A549 (cell line): Measurements from ENCODE around the gene SEMA4D. TPM values are rescaled to one million over a fixed set of nuclear protein-coding genes. Genes with fewer than 3 reads are reported as not detected.

ENCODE experiments used
- ATAC-seq, 2 experiments: fragments of 200-7000 bp in 1 of 2; fragments of >200 bp in 1 of 2; cut with Nextera tagmentation in 1 of 2; cut with Tn5 transposase in 1 of 2; 3 replicates each; pipeline versions ENCODE4 v1.8.0 to v1.9.1; 2018 to 2020; ENCODE audit warnings: mild to moderate bottlenecking in 1 of 2, moderate library complexity in 1 of 2
- CTCF ChIA-PET: fragments of 300-600 bp; sonication (Branson Sonifier 250); formaldehyde crosslinking; extraction: SDS; loops from one replicate; lab custom pipeline; 2021; ENCODE audit warnings: antibody characterized with exemption, inconsistent platforms; lab: Yijun Ruan, JAX
- POLR2A ChIA-PET: fragments of 350-600 bp; formaldehyde crosslinking; extraction: SDS; loops from one replicate; lab custom pipeline; 2021; ENCODE audit warnings: antibody characterized with exemption, inconsistent platforms; lab: Yijun Ruan, JAX
- DNase-seq, 2 experiments: peaks; one replicate each; pipeline versions ENCODE4 v3.0.0 to v3.0.0-alpha.2; 2011 to 2016; ENCODE audit warnings: low read depth in 1 of 2, low spot score in 1 of 2
- FAIRE-seq: peaks from 2 replicates; lab custom pipeline; 2011; peaks lifted over from hg19 to GRCh38; lab: Jason Lieb, UNC
- H3K27ac ChIP-seq, 2 experiments: fragments of >200 bp; sonication (Bioruptor Twin); formaldehyde crosslinking; 3 replicates each; pipeline ENCODE4 v1.5.1; 2016 to 2017
- H3K4me1 ChIP-seq: fragments of >200 bp; sonication (Bioruptor Twin); formaldehyde crosslinking; 3 replicates; pipeline ENCODE4 v1.6.1; 2016
- H3K4me2 ChIP-seq: fragments of >200 bp; sonication (Bioruptor Twin); formaldehyde crosslinking; 3 replicates; pipeline ENCODE4 v1.6.1; 2016
- H3K4me3 ChIP-seq: fragments of >200 bp; sonication (Bioruptor Twin); formaldehyde crosslinking; 3 replicates; pipeline ENCODE4 v1.5.1; 2016
- H3K9me3 ChIP-seq: fragments of >200 bp; sonication (Bioruptor Twin); formaldehyde crosslinking; 3 replicates; pipeline ENCODE4 v1.6.1; 2016
- CTCF ChIP-seq: fragments of >200 bp; sonication (Bioruptor Twin); formaldehyde crosslinking; IDR thresholded peaks from 3 replicates; pipeline ENCODE4 v1.5.1; 2016
- EHF ChIP-seq: fragments of 250-450 bp; sonication (Bioruptor Pico); IDR thresholded peaks from 2 replicates; pipeline ENCODE4 v1.5.0; 2020; ENCODE audit warnings: mild to moderate bottlenecking
- EHMT2 ChIP-seq: fragments of 200-600 bp; sonication (generic); IDR thresholded peaks from 2 replicates; pipeline ENCODE4 v1.6.1; 2016; ENCODE audit warnings: antibody characterized with exemption, low read depth, mild to moderate bottlenecking, moderate library complexity
- ELK1 ChIP-seq: fragments of 150-350 bp; IDR thresholded peaks from 2 replicates; pipeline ENCODE4 v1.6.1; 2014; ENCODE audit warnings: low read depth, mild to moderate bottlenecking, low read length
- ESRRA ChIP-seq: fragments of 150-350 bp; IDR thresholded peaks from 2 replicates; pipeline ENCODE4 v1.6.1; 2014; ENCODE audit warnings: mild to moderate bottlenecking, low read length, borderline replicate concordance
- FOXS1 ChIP-seq: fragments of 250-450 bp; sonication (Bioruptor Pico); IDR thresholded peaks from 2 replicates; pipeline ENCODE4 v1.5.0; 2020; ENCODE audit warnings: mild to moderate bottlenecking, moderate library complexity
- GATA3 ChIP-seq: IDR thresholded peaks from 2 replicates; pipeline ENCODE4 v1.6.1; 2012; ENCODE audit warnings: borderline replicate concordance
- HMGXB4 ChIP-seq: fragments of 250-450 bp; sonication (Bioruptor Pico); IDR thresholded peaks from 2 replicates; pipeline ENCODE4 v1.5.0; 2021; ENCODE audit warnings: mild to moderate bottlenecking, moderate library complexity, borderline replicate concordance
- HOXA7 ChIP-seq: fragments of 250-450 bp; sonication (Bioruptor Pico); IDR thresholded peaks from 2 replicates; pipeline ENCODE4 v1.5.0; 2020; ENCODE audit warnings: mild to moderate bottlenecking, moderate library complexity
- KDM5A ChIP-seq: fragments of 200-600 bp; sonication (generic); IDR thresholded peaks from 2 replicates; pipeline ENCODE4 v1.6.1; 2016; ENCODE audit warnings: antibody characterized with exemption, mild to moderate bottlenecking
- MAZ ChIP-seq: fragments of 150-350 bp; IDR thresholded peaks from 2 replicates; pipeline ENCODE4 v1.6.1; 2014; ENCODE audit warnings: antibody characterized with exemption, low read depth, low read length, borderline replicate concordance
- MYC ChIP-seq: IDR thresholded peaks from 2 replicates; pipeline ENCODE4 v1.6.1; 2012; ENCODE audit warnings: mild to moderate bottlenecking, inconsistent platforms, low read length, improper control_type of control experiment, borderline replicate concordance
- RARB ChIP-seq: fragments of 250-450 bp; sonication (Bioruptor Pico); IDR thresholded peaks from 2 replicates; pipeline ENCODE4 v1.8.0; 2021; ENCODE audit warnings: mild to moderate bottlenecking, moderate library complexity
- REST ChIP-seq: fragments of 200-600 bp; sonication (generic); IDR thresholded peaks from 2 replicates; pipeline ENCODE4 v1.6.1; 2016; ENCODE audit warnings: antibody characterized with exemption, mild to moderate bottlenecking, moderate library complexity
- RFX5 ChIP-seq: fragments of 450-650 bp; IDR thresholded peaks from 2 replicates; pipeline ENCODE4 v1.7.1; 2014; ENCODE audit warnings: antibody characterized with exemption, mild to moderate bottlenecking, moderate library complexity
- TFCP2L1 ChIP-seq: fragments of 250-450 bp; sonication (Bioruptor Pico); IDR thresholded peaks from 2 replicates; pipeline ENCODE4 v1.5.0; 2021; ENCODE audit warnings: mild to moderate bottlenecking
- ZC3H11A ChIP-seq: fragments of 450-650 bp; IDR thresholded peaks from 2 replicates; pipeline ENCODE4 v1.6.1; 2014; ENCODE audit warnings: antibody characterized with exemption, mild to moderate bottlenecking
- ZFP36 ChIP-seq: fragments of 450-650 bp; IDR thresholded peaks from 2 replicates; pipeline ENCODE4 v1.6.1; 2014; ENCODE audit warnings: borderline replicate concordance; ENCODE audit not compliant: partially characterized antibody
- WGBS: methylation state at CpG from one replicate; pipeline ENCODE4 v1.1.6; 2017; ENCODE audit errors: missing lambda C conversion rate; 5-methylcytosine and 5-hydroxymethylcytosine counted together
- polyA plus RNA-seq, 4 experiments: library from polyadenylated mRNA; depleted of rRNA in 3 of 4; stranded (reverse); fragments of >200 nt; fragmentation: RNase III in 1 of 4; extraction: RNeasy Plus Mini Kit Qiagen cat#74134 plus additional on column Dnase treatment in 1 of 4; gene quantifications; 2 replicates in 3 of 4; 3 replicates in 1 of 4; pipeline ENCODE4 v1.2.3, GENCODE V29; 2011 to 2017

SEMA4D gene
- polyA plus RNA-seq, 2 of the 4 experiments (the other 2 are of a cell fraction): 5.3 to 7.2 TPM

- TF ChIP-seq HMGXB4 (CRISPR knock-in tag): no peak
- TF ChIP-seq GATA3: no peak
- no peak for TF ChIP-seq ZC3H11A
- TF ChIP-seq KDM5A: no peak
- no peak for TF ChIP-seq MAZ
- TF ChIP-seq REST: no peak
- TF ChIP-seq RFX5: no peak
- TF ChIP-seq RARB: no peak
- TF ChIP-seq ELK1: no peak
- no peak for TF ChIP-seq EHF (CRISPR knock-in tag)
- no peak for TF ChIP-seq ESRRA
These were observed 180.6 kb downstream of the SEMA4D start (continued) for GRCh38 chr9:89317282-89317681.

GRCh38 chr9:89315482-89315881 lies 182.4 kb downstream of the SEMA4D start:
- no peaks in the 10 kb centered on the region for H3K9me3 ChIP-seq
- no peak for FAIRE-seq
- no peak overlapping the region for H3K4me3 ChIP-seq
- ChIA-PET POLR2A (no interaction called here), CTCF (interaction anchor here (1.5 kb wide), 1 partner anchor 233 kb away, joined by 3 read pairs; no protein-coding TSS in a partner anchor)
- no peak overlapping the region; a peak in 1 of 6 replicates for H3K27ac ChIP-seq
- DNase-seq: no peak
- TF ChIP-seq FOXS1 (CRISPR knock-in tag) (no peak), ZFP36 (no peak), TFCP2L1 (CRISPR knock-in tag) (no peak), CTCF (no peak), MYC (no peak), HOXA7 (CRISPR knock-in tag) (no peak)
- H3K4me2 ChIP-seq: peak overlapping the region; percentile 96
- ATAC-seq: no peak
- peaks cover 53% of the 10 kb centered on the region for H3K4me1 ChIP-seq

- H3K9me3 ChIP-seq: no peaks in the 10 kb centered on the region
- no peak for FAIRE-seq
- peak overlapping the region; percentile 96 for H3K4me2 ChIP-seq
- WGBS: 96% methylated on average over 1 of the region's 1 CpG
- peak overlapping the region; percentile 63 to 95; a peak in 5 of 6 replicates for H3K27ac ChIP-seq
- ChIA-PET POLR2A (no interaction called here), CTCF (interaction anchor here (1.5 kb wide), 1 partner anchor 234 kb away, joined by 3 read pairs; no protein-coding TSS in a partner anchor)
- no peak for TF ChIP-seq EHMT2
- peak; percentile 78; the same call in 1 of the 2 replicates for TF ChIP-seq HOXA7 (CRISPR knock-in tag)
- peaks cover 48% of the 10 kb centered on the region for H3K4me1 ChIP-seq
- DNase-seq: no peak
- peak overlapping the region; percentile 98; the same call in 2 of the 3 replicates for H3K4me3 ChIP-seq
- ATAC-seq: no peak
These were observed 183.0 kb downstream of the SEMA4D start for GRCh38 chr9:89314955-89315354.
